HK-2 (cell line): ENCODE measurements around the gene ANTXR1.

ENCODE experiments used
- DNase-seq: peaks from one replicate; pipeline ENCODE4 v3.0.0-alpha.2; 2018; ENCODE audit not compliant: unreplicated experiment

Gene ANTXR1

GRCh38 chr2:69097148-69097610 lies 84.2 kb downstream of the ANTXR1 start:
- DNase-seq: no peak

DNA sequence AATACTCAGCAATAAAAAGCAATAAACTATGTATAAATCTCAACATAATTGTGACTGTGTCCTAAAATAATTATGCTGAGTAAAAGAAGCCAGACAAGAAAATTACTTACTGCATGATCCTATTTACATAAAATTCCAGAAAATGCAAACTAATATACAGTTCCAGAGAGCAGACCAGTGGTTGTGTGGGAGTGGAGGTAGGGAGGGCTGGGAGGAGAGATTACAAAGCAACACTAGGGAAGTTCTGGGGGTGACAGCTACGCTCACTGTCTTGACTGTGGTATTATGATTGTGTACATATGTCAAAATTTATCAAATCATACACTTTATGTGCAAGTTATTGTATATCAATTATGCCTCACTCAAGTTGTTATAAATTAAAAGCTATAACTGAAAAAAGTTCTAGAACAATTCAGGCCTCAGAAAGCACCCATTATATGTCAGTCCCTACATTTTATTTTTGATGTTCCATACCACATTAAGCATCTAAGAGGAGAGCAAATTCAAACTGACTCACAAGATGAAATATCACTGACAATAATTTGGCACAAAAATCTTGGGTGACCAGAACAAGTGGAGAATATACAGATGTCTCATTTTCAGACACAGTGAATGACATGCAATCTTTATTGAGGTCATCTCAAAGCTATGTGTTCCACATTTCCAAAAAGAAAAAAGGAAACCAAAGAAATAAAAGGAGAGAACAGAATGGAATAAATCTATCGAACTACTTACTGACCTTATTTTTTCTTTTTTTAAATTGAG lies 85.1 kb downstream of the ANTXR1 start:
- no peak for DNase-seq

DNA sequence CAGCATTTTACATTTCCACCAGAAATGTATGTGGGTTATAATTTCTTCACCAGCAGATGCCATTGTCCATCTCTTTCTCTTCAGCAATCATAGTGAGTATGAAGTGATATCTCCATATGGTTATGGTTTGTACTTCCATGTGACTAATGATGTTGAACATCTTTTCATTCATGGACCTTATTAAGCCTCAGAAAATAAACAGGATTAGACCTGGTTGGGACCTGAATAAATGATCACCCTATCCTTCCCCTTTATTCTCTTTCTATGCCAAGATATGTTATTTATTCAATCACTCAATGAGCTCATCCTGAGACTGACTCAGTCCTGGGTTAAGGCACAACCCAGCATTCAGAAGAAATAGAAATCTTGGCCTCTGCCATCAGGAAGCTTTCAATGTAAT lies 86.6 kb downstream of the ANTXR1 start:
- no peak for DNase-seq

GRCh38 chr2:69100220-69100723 lies 87.3 kb downstream of the ANTXR1 start:
- no peak for DNase-seq

DNA sequence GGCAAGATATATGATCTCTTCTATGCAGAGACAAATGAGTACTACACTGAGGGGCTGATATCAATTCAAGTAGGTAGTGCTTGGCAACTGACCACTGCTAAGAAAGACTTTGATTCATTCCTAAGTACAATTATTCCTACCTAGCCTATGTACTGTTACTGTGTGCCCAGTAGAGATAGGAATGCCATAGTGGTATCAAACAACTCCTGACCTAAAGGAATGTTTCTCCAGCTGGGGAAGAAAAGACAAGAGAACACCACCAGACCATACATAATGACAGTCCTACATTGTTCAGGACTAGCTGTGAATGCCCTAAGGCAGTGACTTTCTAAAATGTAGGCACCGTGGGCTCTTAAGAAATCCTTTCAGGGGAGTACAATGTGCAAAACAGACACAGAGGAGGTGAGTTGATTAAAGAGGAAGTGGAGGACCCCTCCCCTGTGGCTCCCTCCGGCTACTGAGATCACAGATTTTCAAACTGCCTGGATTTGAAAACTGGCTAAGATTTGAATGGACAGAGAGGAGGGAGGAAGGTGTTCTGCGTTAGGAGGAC lies 89.1 kb downstream of the ANTXR1 start:
- no peak for DNase-seq

GRCh38 chr2:69103419-69103818 lies 90.4 kb downstream of the ANTXR1 start:
- DNase-seq: no peak

GRCh38 chr2:69104261-69104660 lies 91.3 kb downstream of the ANTXR1 start:
- DNase-seq: no peak

DNA sequence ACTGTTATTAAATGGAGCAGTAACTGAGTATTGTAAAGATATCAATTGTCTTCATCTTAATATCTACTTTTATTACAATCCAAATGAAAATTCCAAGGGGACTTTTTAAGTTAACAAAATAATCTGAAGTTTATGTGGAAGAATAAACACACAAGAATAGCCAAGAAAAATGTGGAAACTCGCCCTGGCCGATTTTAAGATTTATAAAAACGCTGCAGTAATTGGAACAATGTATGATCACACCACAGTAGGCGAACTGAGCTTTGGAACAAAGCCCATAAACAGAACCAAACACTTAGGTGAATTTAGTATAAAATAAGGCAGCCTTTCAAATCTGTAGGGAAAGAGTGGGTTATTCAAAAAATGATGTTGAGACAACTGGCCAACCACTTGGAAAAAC lies 96.3 kb downstream of the ANTXR1 start:
- no peak for DNase-seq

DNA sequence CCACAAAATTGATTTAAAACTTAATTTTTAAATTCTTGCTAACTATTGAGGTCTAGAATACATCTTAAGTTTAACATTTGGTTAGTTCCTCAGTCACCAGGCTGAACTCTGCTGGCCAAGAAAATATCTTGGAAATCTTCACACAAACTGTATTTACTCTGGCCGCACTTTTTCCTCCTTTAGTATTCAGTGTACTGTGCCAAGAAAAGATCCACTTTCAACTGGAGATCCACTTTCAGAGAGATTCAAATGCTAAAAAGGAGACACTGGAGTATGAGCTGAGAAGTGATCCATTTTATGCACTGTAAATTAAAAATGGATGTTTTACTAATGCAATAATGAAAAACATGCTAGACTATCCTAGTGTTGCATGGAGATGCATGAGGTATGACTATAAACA lies 98.1 kb downstream of the ANTXR1 start:
- DNase-seq: no peak

DNA sequence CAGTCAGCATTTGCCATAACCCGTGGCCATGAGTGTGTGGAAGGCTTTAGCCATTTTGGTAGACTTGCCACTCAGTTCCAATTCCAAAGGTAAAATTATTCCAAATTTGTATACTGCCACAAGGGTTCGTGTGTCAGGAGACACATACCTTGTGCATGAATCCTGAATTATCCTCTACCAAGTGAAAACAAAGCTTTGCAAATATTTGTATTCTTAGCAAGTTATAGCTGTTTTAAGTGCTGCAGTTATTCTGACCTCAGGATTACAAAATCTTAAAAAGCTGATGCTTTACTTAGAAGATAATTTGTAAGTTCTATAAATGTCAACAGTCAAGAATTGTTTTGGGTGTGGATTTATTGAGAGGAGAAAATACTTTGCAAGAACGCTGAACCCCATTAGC lies 100.6 kb downstream of the ANTXR1 start:
- no peak for DNase-seq

DNA sequence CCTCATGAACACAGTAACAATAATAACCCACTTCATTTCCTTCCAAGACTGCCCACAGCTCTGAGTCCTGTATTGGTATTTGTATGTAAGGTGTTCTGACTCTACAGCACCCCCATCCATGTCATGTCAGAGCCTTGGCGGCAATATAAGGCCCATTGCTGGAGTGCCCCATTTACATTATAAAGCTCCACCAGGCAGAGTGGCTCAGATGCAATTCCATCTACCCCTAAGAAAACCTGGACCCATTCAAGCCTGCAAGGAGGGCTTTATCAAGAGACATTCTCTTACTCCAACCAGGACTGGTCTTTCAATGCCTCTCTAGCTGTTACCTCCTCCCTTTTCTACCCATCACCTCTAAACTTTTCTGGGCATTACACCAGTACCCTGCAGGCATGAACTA lies 101.6 kb downstream of the ANTXR1 start:
- no peak for DNase-seq

DNA sequence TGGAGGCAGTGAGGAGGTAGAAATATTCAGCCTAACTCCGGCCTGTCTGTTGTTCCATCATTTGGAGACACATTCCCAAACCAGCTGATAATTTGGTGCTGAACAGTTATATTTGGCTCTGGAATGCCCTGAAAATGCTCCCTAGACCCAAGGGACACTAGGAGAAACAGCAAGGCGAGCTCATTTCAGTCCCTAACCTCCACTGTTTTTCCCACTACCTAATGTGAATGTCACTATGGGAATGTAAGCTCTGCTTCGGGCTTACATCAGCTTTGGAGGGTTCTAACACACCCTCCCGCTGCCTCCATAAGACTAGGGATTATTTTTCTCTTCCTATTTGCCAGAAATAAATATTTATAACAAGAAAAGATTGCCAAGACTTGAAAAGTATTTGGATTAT lies 103.5 kb downstream of the ANTXR1 start:
- no peak for DNase-seq

- no peak for DNase-seq
Measured at GRCh38 chr2:69118609-69119008, 105.6 kb downstream of the ANTXR1 start.

DNA sequence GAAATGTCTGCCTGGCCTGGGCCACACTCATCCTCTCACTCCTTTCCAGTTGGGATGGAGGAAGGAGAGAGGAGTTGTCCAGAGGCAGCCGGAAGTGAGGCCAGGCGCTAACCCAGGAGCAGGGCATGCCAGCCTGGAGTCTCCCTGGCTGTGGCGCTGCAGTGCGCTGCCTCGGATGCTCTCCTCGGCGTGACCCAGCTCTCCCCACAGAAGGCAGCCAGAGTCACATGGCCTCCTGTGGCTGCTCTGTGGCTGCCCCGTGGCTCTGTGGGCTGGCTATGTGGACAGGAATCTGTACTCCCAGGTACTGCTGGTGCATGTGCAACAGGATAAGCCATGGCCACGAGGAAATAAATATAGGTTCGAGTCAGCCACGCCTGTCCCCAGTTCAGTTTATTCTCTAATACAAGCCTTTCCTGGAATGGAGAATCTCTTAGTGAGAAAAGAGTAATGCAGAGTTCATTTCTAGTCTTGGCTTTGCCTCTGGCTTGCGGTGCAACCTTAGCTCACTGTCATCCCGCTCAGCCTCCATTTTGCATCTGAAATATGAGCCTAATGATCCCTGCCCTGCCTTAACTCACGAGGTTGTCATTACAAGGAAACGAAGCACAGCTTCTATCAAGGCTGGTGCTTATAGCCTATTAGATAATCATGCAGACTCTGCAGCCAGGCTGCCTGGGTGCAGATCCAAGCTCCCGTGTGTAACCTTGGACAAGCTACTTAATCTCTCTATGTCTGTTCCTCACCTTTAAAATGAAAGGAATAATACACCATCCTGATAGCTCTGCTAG lies 106.3 kb downstream of the ANTXR1 start:
- no peak for DNase-seq

DNA sequence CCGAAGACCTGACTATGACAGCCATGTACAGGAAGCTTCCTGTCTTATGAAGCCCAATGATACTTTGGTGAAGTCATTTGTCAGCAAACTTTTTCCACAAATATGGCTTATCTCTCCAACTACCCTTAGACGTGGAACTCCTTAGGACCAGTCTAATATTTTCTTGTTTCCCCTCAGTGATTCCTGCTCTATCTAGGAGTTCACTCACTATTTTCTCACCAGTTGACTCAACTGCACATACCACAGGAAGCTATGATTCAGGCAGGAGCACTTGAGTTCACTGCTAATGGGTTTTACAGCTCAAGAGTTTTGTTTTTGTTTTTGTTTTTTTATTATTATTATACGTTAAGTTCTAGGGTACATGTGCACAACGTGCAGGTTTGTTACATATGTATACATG lies 109.3 kb downstream of the ANTXR1 start:
- DNase-seq: no peak

GRCh38 chr2:69123182-69123581 lies 110.2 kb downstream of the ANTXR1 start:
- peak; percentile 10 for DNase-seq

GRCh38 chr2:69124343-69124742 lies 111.4 kb downstream of the ANTXR1 start:
- no peak for DNase-seq

- no peak for DNase-seq
Measured at GRCh38 chr2:69125816-69126215, 112.8 kb downstream of the ANTXR1 start.

DNA sequence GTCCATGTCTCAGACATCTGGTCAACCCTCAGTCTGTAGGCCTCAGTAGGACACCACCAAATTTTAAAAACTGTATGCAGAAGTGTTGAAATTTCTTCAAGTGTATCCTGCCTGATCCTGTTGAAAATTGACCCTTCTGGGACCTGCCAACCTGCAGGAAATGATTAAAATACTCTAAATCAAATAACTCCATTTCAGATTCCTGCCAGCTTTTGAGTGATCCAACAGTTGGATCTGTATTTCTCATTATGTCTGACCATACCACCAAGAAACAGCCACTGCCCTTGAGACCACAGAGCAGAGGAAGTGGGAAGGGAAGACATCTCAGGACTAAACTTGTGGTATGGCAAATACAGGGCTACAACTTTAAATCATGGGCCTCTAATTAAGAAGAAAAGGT lies 113.4 kb downstream of the ANTXR1 start:
- no peak for DNase-seq

- DNase-seq: no peak
Measured at GRCh38 chr2:69131452-69131851, 118.5 kb downstream of the ANTXR1 start.

- no peak for DNase-seq
Measured at GRCh38 chr2:69131983-69132675, 119.2 kb downstream of the ANTXR1 start.

DNA sequence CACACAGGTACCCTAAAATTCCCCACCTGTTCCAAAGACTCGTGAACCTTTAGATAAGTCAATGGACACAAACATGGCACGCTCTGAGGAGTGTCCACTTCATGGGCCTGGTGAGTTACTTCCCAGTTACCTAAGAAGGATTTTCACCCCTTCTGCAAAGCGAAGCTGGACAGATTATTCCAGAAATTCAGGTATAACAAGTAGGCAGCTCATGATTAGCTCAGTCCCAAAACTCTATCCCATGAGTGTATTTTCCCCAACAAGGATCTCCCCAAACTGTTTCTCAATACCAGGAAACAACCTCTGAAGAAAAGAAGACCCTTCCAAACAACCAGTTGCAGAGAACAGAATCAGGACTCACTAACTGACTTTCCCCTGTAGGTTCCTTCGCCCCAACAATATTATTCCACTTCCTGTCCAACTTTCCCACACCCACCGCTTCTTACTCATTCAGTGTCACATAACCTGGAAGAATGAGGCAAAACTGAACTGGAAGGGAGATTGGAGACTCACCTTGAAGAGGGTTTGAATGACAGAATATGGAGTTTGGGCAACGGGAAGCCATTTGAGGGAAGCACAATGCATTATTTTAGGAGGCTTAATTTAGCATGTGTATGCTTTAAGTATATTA lies 120.1 kb downstream of the ANTXR1 start:
- no peak for DNase-seq
